ENCODE data around the gene ADAMTS15. TPM values are rescaled to one million over a fixed set of nuclear protein-coding genes. Genes with fewer than 3 reads are reported as not detected.

The ADAMTS15 gene
- total RNA-seq, 2 experiments from 2014 or later = not detected

- Histone ChIP-seq H3K4me3 (ENCODE audit: low read depth, low read length, poor library complexity, severe bottlenecking) (no peak overlapping the region), H3K27ac (ENCODE audit: low read depth, low read length, poor library complexity, severe bottlenecking) (no peak overlapping the region), H3K4me2 (ENCODE audit: low read length) (no peak overlapping the region), H2AFZ (ENCODE audit: low read length) (no peak overlapping the region), H3K9me3 (ENCODE audit: low read length) (no peaks in the 10 kb centered on the region), H4K20me1 (ENCODE audit: insufficient read depth, low read length) (no peaks in the 10 kb centered on the region), H3K4me1 (ENCODE audit: insufficient read depth, low read length, poor library complexity, severe bottlenecking) (no peaks in the 10 kb centered on the region), H3K79me2 (ENCODE audit: insufficient read depth, low read depth, low read length) (no peaks in the 10 kb centered on the region), H3K9me2 (ENCODE audit: insufficient read depth, low read length) (no peaks in the 10 kb centered on the region), H3K36me3 (ENCODE audit: insufficient read depth, low read length) (no peaks in the 10 kb centered on the region)
- BruUV-seq (replicated peaks) = no TSS peak
- ChIA-PET POLR2A (interaction anchor here (0.8 kb wide), 1 partner anchor 30 kb away, joined by 3 read pairs; no protein-coding TSS in a partner anchor), CTCF (ENCODE audit: unreplicated experiment) (no interaction called here)
- intact Hi-C loops (cut with micrococcal nuclease; ENCODE audit: unreplicated experiment) = no loop called here
- TF ChIP-seq EZH2phosphoT487 (IDR thresholded peaks at IDR 0.05; ENCODE audit: borderline replicate concordance, low read depth, low read length) (no peak), CTCF (conservative IDR thresholded peaks at IDR 0.05; ENCODE audit: low read length) (no peak)
- DNase-seq (ENCODE audit: low spot score) = no peak
Measured at GRCh38 chr11:130472434-130472961, 24.1 kb downstream of the ADAMTS15 start.

- no peak overlapping the region for H3K4me3 ChIP-seq (ENCODE audit: low read depth, low read length, poor library complexity, severe bottlenecking)
- H3K4me2 ChIP-seq (ENCODE audit: low read length) = no peak overlapping the region
- no peak overlapping the region for H3K27ac ChIP-seq (ENCODE audit: low read depth, low read length, poor library complexity, severe bottlenecking)
- BruUV-seq (replicated peaks) = no TSS peak
- H3K9me3 ChIP-seq (ENCODE audit: low read length) = no peaks in the 10 kb centered on the region
- POLR2A ChIA-PET = no interaction called here
- H3K9me2 ChIP-seq (ENCODE audit: insufficient read depth, low read length) = no peaks in the 10 kb centered on the region
- H3K79me2 ChIP-seq (ENCODE audit: insufficient read depth, low read depth, low read length) = no peaks in the 10 kb centered on the region
- H2AFZ ChIP-seq (ENCODE audit: low read length) = no peak overlapping the region
- H4K20me1 ChIP-seq (ENCODE audit: insufficient read depth, low read length) = no peaks in the 10 kb centered on the region
- DNase-seq (ENCODE audit: low spot score) = no peak
- CTCF ChIA-PET (ENCODE audit: unreplicated experiment) = no interaction called here
- H3K4me1 ChIP-seq (ENCODE audit: insufficient read depth, low read length, poor library complexity, severe bottlenecking) = no peaks in the 10 kb centered on the region
- intact Hi-C loops (cut with micrococcal nuclease; ENCODE audit: unreplicated experiment) = no loop called here
- H3K36me3 ChIP-seq (ENCODE audit: insufficient read depth, low read length) = no peaks in the 10 kb centered on the region
- TF ChIP-seq EZH2phosphoT487 (IDR thresholded peaks at IDR 0.05; ENCODE audit: borderline replicate concordance, low read depth, low read length) (no peak), CTCF (conservative IDR thresholded peaks at IDR 0.05; ENCODE audit: low read length) (no peak)
Measured at GRCh38 chr11:130473056-130473794, 24.8 kb downstream of the ADAMTS15 start.

- H4K20me1 ChIP-seq (ENCODE audit: insufficient read depth, low read length) = no peaks in the 10 kb centered on the region
- intact Hi-C loops (cut with micrococcal nuclease; ENCODE audit: unreplicated experiment) = no loop called here
- H2AFZ ChIP-seq (ENCODE audit: low read length) = no peak overlapping the region
- TF ChIP-seq EZH2phosphoT487 (IDR thresholded peaks at IDR 0.05; ENCODE audit: borderline replicate concordance, low read depth, low read length) (no peak), CTCF (conservative IDR thresholded peaks at IDR 0.05; ENCODE audit: low read length) (no peak)
- H3K4me2 ChIP-seq (ENCODE audit: low read length) = no peak overlapping the region
- no peaks in the 10 kb centered on the region for H3K9me2 ChIP-seq (ENCODE audit: insufficient read depth, low read length)
- H3K9me3 ChIP-seq (ENCODE audit: low read length) = no peaks in the 10 kb centered on the region
- ChIA-PET POLR2A (interaction anchor here (0.6 kb wide), 1 partner anchor 369 kb away, joined by 3 read pairs; no protein-coding TSS in a partner anchor), CTCF (ENCODE audit: unreplicated experiment) (interaction anchor here (0.6 kb wide), 1 partner anchor 211 kb away, joined by 3 read pairs; no protein-coding TSS in a partner anchor)
- no peaks in the 10 kb centered on the region for H3K36me3 ChIP-seq (ENCODE audit: insufficient read depth, low read length)
- H3K4me1 ChIP-seq (ENCODE audit: insufficient read depth, low read length, poor library complexity, severe bottlenecking) = no peaks in the 10 kb centered on the region
- no peak for DNase-seq (ENCODE audit: low spot score)
- H3K4me3 ChIP-seq (ENCODE audit: low read depth, low read length, poor library complexity, severe bottlenecking) = no peak overlapping the region
- BruUV-seq (replicated peaks) = no TSS peak
- no peak overlapping the region for H3K27ac ChIP-seq (ENCODE audit: low read depth, low read length, poor library complexity, severe bottlenecking)
- no peaks in the 10 kb centered on the region for H3K79me2 ChIP-seq (ENCODE audit: insufficient read depth, low read depth, low read length)
Measured at GRCh38 chr11:130473795-130474377, 25.4 kb downstream of the ADAMTS15 start.
